NCI-H2107 treated with DMSO at 0.1 percent for 48 hours (cell line): ENCODE results near the gene SAYSD1.
"Not testable (repeated sequence)": the region's sequence is repeated elsewhere in the genome, so short reads cannot be mapped to it uniquely, and the experiment has no call there.

Experiments
- DNase-seq: peaks from one replicate; lab custom pipeline; 2025; ENCODE audit not compliant: unreplicated experiment; lab: John Stamatoyannopoulos, UW

The SAYSD1 gene, protein sequence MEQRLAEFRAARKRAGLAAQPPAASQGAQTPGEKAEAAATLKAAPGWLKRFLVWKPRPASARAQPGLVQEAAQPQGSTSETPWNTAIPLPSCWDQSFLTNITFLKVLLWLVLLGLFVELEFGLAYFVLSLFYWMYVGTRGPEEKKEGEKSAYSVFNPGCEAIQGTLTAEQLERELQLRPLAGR

DNA sequence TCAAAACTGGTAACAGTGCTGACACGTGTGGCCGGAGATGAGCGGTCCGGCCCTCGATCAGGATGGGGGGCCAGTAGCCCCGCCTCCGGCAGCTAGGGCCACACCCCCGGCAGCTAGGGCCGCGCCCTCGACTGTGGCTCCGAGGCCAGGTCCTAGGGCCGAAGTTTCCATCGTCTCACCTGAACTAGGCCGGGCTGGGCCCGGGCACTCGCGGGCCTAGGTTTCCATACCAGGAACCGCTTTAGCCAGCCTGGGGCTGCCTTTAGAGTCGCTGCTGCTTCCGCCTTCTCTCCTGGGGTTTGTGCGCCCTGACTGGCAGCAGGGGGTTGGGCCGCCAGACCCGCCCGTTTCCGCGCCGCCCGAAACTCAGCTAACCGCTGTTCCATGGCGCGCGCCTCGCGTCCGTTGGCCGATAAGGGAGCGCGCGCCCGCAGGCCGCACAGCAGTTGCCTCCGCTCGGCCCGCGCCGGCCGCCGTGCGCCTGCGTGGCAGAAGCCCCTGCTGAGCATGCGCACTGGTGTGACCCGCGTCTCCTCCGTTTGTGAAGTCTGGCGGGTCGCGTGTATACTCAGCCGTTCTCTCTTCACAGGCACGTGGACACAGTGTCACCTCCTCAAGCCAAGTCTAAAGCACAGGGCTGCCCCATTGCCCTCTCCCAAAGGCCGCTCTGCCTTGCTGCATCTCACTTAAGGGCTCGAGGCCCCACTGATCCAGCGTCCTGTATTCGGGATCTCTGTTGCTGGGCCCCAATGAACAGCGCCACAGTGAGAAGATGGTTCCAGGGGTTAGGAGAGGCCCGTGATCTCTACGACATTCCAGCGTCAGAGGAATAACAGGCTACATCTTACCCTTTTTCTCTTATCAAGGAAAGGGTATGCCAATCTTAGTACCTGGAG lies at the start of gene SAYSD1:
Gene SAYSD1, minus strand, starts transcription at position 483 of the 896 bp plus-strand sequence. Its CDS starts 97 bp downstream, at position 386.
- DNase-seq, result peak; percentile 55

DNA sequence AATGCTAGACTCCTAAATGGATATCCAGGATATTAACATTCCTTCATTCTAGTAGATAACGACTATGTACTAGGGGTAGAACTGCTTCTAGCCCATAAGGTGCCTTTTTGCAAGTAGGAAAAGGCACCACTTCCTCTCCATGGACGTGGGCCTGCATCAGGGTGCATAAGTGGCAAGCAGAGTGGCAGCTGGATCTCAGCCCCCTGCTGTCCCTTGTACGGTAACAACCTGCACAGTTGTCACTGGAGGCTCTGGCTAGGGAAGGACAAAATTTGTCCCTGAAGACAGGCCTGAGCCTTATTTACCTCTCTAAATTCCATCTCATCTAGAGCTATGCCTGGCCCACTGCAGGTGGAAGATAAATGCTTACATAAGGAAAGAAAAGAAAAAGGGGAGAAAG lies 42.5 kb upstream of the SAYSD1 start:
- no peak for DNase-seq

DNA sequence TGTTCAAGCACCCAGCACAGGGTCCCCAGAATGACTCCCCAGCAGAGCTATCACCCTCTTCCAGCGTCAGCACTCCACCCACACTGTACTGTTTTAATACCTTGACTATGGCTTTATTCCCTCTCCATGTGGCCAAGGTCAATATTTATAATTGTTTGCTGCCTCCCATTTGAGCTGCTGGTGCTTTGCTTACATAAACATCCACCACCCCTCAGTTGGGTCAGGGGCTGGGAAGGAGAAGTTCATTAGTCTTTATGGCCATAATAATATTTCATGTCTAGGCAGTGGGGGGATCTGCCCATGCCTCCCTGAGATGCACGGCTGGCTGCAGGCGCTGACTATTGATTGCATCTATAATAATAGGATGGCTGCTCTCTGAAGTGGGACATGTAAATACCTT lies 41.8 kb upstream of the SAYSD1 start:
- no peak for DNase-seq

DNA sequence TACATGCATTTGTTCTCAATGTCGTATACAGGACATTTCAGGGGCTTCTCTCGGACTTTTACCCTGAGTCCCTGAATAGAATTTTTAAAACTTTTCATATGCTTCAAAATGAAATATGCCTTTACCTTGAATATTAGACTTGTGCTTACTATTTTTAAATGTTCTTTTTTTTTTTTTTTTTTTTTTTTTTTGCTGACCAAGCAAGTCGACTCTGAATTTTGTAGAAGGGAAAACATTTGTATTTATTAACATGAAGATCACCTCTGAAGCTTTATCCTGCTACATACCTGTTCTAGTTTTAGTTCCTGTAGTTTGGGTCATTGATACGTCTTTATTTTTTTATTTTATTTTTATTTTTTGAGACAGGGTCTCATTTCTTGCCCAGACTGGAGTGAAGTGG lies 39.7 kb upstream of the SAYSD1 start:
- no peak for DNase-seq

DNA sequence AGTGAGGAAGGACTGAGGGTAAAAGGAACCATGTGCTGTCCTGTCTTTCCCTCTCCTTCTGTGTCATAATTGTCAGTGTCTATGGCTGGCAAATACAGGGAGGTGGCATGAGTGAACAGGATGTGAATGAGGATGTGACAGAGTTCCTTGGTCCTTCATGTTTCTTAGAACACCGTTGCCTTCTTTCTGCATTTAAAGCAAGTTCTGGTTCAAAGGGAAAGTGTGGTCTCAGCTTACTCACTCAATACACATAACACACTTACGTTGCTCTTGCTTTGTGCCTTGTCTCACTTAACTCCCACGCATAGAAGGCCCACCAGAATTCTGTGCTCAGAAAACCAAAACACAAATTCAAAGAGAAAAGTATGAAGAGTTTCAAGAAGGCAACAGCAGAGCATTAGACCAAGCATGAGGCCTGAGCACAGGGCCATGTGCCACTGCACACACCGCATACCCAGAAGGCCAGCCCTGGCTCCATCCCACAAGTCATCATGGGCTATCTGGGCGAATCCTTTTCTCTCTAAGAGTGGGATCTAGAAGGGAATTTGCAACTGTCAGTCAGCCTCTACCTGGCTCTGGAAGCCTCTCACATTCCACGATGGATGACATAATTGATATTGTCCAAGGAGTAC lies 38.9 kb upstream of the SAYSD1 start:
- DNase-seq, result no peak

DNA sequence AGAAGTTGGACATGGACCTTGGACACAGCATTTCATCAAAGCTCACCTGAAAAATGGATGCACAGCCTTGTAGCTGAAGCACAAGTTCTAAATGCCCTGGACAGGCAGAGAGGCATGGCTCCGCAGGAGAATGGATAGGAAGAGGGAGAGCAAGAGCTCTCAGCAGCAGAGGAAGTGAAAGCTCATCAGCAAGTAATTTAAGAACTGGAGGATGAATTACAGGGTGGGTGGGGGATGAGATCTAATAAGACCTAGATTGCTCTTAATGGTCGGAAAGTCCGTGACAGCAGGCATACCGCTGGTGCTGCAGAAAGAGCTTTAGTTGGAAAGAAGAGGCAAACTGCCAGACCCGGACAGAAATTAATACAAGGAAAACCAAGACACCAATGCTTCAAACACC lies 37.3 kb upstream of the SAYSD1 start:
- no peak for DNase-seq

DNA sequence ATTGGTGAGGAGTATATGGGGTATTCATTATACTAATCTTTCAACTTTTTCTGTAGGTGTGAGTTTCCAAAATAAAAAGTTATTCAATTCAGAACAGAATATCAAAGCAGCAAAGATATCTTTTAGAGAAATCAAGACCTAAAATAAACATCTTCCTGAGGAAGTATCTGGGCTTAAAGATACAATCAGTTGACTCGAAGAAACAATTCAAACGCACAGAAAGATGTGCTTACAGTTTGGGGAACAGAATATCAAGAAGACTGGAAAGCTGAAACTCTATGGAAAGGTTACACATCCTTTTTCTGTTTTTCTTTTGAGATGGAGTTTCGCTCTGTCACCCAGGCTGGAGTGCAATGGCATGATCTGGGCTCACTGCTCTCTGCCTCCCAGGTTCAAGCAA lies 36.2 kb upstream of the SAYSD1 start:
- no peak for DNase-seq

DNA sequence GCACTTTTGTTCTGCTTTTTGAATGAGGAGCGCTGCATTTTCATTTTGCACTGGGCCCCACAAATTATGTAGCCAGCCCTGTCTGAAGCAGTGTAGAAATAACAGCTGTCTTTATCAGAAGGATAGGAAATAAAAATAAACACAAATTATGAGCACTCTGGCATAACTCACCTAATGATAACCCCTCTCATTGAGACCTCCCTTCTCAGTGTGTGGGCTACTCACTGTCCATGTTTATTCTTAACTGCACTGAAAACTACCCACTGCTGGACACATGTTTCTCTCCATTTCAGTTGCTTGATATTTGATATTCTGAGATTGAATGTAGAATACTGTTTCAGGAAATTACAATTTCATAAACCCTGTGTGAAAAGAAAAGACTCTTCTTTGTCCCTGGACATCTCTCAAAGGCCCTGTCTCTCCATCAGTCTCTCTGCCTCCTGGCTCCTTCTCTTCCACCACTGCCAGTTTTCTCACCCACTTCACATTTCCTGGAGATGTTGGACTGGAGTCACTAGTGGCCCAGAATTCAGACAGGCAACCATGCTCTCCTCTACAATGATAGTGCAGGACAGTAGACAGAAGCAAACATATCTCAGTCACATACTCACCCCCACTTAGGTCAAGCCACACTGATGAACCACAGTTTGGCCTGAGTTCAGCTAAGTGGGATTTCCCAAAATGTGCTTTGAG lies 29.6 kb upstream of the SAYSD1 start:
- no peak for DNase-seq

DNA sequence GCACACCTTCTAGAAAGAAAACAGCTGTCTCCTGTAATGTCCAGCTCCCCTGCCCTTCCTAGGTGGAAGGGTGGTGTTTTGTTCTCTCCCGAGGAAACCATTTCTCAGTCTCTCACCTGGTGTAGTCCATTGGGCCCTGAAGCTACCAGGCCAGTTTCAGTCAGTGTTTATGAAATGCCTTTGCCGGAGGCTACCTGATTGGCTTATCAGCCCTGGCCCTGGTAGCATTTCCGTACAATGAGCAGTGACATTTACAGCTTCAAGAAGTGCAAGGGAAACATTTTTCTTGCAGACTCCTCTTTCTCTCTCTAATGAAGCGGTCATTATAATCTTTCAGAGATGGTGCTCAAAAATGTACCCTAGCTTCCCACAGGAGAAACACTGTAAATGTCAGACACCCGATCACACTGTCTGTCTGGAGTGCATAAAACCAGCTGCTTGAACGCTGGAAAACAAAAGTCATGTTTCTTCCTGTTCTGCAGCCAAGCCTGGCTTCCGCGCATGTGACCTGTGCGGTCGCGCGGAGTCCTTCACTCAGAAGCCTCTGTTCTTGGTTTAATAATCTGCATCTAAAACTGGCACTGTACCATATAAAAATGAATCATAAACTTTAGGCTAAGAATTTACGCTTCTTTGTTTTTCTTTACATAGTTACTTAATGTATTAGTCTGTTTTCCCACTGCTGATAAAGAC lies 28.4 kb upstream of the SAYSD1 start:
- DNase-seq, result no peak

DNA sequence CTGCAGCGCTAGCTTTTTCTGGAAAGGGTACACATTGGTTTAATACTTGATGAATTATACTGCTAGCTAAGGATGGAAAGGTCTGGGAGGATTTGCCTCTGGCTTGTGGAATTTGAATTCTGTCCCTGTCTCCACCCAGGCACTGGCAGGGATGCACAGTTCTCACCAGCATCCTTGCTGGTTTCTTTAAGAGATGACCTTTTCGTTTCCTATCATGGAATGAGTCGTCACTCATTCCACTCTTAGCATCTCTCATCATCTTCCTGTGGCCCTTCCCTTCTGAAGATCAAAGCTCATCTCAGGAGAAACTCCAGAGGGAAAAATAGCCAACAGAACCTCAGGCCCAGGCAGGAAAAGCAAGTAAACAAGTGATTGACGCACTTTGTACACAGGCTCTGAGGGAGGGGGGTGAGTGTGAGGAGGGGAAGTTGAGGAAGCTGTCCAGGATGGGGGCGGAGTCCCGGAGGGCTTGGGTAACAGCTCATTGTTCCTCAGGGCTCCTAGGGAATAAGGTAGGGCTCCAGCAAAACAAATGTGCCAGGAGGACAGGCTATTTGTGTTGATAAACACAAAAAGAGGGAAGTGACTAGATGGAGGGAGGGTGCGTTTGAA lies 25.7 kb upstream of the SAYSD1 start:
- DNase-seq, result no peak

DNA sequence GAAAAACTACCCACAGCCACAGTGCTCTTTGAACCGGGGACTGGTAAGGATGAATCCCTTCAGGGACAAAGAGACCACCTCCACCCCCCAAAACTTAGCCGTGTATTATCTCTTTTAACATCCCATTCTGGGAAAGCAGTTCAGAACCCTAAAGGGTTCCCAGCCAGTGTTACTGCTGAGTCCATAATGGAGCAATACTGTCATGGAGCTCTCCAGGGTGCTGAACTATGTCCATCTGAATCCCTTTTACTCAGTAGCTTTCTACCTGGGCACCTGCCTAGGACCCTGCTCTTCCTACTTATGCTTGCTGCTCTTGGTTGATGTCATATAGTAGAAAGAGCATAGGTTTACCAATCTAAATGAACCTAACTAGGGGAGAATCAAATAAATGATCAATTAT lies 22.3 kb upstream of the SAYSD1 start:
- DNase-seq, result no peak

DNA sequence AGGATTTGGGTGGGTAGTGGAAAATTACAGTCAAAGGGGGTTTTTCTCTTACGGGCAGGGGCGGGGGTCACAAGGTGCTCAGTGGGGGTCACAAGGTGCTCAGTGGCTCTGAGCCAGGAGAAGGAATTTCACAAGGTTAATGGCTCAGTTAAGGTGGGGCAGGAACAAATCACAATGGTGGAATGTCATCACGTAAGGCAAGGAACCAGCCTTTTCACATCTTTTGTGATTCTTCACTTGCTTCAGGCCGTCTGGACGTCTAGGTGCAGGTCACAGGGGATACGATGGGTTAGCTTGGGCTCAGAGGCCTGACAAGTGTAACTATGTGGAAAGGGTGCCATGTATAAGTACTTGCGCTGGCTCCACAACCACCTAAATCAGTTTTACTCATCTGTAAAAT lies 21.2 kb upstream of the SAYSD1 start:
- not testable (repeated sequence) for DNase-seq

DNA sequence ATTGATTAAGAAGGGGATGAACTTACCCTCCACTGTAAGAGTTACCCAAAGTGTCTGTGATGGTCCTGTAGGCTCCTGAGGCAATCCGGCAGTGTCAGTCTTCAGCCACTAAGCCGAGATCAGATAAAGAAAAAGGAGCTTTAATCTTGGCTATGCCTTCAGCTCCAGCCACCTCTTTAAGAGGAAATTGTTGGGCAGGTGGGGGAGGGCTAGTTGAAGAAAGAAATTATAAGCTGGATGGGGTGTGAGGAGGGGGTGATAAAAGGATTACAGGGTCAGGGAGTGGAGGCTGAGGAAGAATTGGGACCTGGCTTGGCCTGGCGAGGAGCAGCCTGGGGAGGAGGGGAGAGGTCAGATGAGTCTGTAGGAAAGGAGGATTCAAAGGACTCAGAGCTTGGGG lies 19.8 kb upstream of the SAYSD1 start:
- not testable (repeated sequence) for DNase-seq

DNA sequence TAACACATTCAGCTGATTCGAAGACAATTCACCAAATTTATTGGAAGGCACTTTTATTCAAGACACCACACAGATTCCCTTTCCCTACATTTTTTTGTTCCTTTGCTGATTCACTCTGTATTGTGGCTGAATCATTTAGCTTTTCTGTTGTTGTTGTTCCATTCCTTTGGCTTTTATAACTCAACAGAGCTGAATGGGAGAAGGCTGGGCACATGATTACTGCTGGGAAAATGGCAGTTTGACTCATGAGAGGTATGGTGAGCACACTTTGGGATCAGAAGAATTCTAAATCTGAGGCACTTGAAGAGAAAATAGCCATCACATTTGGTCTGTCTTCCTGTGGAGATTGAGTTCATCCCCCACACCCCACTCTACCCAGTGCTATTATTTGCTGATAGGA lies 15.7 kb upstream of the SAYSD1 start:
- DNase-seq, result no peak

DNA sequence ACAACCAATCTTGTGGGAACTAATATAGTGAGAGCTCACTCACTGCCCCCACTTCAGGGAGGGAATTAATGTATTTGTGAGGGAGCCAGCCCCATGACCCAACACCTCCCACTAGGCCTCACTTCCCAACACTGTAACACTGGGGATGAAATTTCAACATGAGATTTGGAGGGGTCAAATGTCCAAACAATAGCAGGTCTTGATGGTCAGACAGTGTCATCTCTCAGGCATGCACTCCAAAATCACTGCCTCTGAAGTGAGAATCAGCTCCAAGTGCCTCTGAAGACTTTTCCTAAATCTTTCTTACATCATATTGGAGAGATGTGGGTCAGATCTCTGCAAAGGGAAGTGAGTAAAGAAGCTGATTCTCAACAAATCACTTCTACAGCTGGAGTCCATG lies 13.8 kb upstream of the SAYSD1 start:
- no peak for DNase-seq

DNA sequence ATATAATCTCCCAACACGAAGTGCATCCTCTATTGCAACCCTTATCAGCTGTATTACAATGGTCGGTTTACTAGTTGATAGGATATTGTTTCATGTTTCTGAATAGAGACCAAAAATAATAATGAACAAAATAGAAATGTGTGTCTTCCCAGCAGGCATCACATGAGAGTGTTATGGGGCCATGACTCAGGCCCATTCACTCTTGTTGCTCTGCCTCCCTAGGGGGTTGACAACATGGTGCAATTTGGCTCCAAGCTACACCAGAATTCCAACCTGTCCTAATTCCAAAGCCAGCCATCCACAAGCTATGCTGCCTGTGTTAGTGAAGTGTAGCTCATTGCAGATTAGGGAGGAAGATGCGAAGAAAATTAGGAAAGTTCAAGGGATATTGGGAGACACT lies 13.1 kb upstream of the SAYSD1 start:
- no peak for DNase-seq

DNA sequence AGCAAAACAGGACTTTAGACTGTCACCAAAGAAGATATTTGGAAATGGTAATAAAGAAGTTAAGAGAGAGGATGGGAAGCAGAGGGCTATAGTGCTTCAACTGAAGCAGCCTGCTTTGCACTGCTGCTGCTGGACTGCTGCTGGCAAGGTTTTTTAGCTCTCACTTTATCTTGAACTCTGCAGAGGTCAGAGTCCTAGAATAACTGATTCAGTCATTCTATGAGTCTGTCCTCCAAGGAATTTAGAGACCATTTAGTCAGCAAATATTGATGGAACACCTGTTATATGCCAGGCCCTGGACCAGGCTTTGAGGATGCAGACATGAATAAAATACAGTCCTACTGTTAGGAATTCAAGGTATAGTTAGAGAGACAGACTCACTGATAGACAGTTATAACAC lies 9.1 kb upstream of the SAYSD1 start:
- no peak for DNase-seq

DNA sequence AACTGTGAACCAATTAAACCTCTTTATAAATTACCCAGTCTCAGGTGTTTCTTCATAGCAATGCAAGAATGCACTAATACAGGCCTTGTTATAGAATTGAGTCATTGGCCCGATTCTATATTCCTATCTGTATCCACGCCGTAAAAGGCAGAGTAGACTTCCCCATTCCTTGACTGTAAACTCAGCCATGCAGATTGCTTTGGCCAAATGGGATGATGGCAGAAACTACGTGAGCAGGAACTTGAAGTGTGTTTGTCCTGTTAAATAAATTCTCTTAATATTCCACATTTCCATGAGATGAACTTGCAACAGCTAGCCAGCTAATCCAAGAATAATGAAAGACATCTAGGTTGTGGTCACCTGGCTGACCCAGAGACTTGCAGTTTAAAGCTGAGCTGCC lies 3.9 kb upstream of the SAYSD1 start:
- DNase-seq, result no peak

DNA sequence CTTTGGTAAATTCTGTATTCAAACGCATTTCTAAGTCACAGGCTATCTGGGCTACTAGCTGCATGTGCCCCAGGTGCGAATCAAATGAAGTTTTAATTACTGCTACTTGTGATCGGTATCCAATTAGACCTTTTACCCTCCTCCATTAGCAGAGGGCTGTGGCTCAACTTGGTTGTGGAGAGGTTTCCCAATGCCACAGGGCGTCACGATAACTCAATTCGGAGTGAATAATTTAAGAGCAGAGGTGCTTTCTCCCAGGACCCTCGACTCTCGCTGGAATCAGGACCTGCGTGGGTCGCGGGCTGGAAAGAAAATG lies 640 bp downstream of the SAYSD1 start:
- no peak for DNase-seq

DNA sequence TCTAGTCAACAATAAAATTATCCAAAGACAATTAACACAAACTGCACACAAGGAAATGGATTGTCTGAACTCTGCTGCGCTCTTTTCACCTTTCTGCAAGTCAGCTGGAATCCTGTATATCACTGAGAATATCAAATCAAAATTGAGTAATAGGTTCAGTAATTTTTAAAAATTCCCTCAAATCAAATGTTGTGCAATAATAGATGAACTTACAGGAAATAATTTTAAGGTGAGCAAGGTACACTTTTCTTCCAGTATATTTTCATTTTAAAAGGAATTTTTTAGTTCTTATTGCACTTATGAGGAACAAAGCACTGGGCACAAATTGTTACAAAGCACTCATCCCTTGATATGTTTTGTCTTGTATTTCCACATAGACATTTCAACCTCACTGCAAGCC lies 1.2 kb downstream of the SAYSD1 start:
- no peak for DNase-seq

DNA sequence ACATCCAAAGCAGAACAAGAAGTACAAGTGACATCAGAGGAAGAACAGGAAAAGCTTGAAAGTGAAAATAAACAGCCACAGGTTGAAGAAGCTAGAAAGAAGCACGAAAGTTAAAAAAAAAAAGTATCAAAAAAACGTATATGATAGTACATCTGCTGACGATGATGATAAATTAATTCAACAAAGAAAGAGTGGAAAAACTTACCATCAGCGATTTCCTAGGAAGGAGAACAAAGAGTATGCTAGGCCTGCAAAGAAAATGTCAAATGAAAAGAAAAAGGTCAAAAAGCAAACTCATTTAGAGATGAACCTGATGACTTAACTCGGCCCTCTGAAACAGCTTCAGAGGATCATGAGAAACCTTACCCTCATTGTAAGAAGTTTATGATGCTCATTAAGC lies 3.7 kb downstream of the SAYSD1 start:
- DNase-seq, result no peak
